Vagina (tissue), 2 donors: ENCODE data around the gene DIP2B.

Experiments used
- CTCF ChIP-seq, 3 experiments: fragments of 450-650 bp in 2 of 3; fragments of 200-600 bp in 1 of 3; sonication (generic) in 1 of 3; IDR thresholded peaks; one replicate each; pipeline ENCODE4 v1.5.1; 2017 to 2019; ENCODE audit warnings: antibody characterized with exemption in 3 of 3, mild to moderate bottlenecking in 2 of 3, moderate library complexity in 2 of 3
- POLR2A ChIP-seq, 2 donors: fragments of 450-650 bp; IDR thresholded peaks; one replicate each; pipeline ENCODE4 v1.6.1; 2017; ENCODE audit warnings: antibody characterized with exemption in 2 of 2, mild to moderate bottlenecking in 2 of 2, moderate library complexity in 2 of 2
- POLR2AphosphoS5 ChIP-seq, 2 donors: sonication (generic); formaldehyde crosslinking; IDR thresholded peaks; one replicate each; pipeline ENCODE4 v1.9.0; 2017; ENCODE audit warnings: antibody characterized with exemption in 2 of 2, mild to moderate bottlenecking in 2 of 2, low read depth in 1 of 2; ENCODE audit not compliant: insufficient read depth in 1 of 2

GRCh38 chr12:50635857-50636256 lies 131.1 kb downstream of the DIP2B start:
- no peak for TF ChIP-seq POLR2AphosphoS5 (IDR thresholded peaks at IDR 0.05; ENCODE audit: insufficient read depth in 1 of 2, low read depth in 1 of 2)
- TF ChIP-seq CTCF (IDR thresholded peaks at IDR 0.05): no peak
- TF ChIP-seq POLR2A (IDR thresholded peaks at IDR 0.05): no peak
